NCI-H524 treated with DMSO at 0.1 percent for 48 hours (cell line): ENCODE measurements around the gene LCE1D.

Source experiments
- DNase-seq: peaks from one replicate; lab custom pipeline; 2025; lab: John Stamatoyannopoulos, UW

LCE1D gene

DNA sequence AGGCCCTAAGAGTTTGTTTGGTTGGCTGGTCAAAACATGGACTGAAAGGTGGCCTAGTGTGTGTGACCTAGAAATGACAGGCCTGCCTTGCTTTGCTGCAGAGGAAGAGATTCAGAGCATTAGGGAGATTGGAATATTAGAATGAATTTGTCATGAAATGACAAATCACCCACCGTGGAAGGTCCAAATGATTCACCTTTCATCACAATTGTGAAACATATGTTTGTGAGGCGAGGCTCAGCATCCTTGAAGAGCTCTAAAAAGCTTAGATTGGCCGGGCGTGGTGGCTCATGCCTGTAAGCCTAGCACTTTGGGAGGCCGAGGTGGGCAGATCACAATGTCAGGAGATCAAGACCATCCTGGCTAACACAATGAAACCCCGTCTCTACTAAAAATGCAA, 20.8 kb downstream of the LCE1D start:
- DNase-seq = no peak

DNA sequence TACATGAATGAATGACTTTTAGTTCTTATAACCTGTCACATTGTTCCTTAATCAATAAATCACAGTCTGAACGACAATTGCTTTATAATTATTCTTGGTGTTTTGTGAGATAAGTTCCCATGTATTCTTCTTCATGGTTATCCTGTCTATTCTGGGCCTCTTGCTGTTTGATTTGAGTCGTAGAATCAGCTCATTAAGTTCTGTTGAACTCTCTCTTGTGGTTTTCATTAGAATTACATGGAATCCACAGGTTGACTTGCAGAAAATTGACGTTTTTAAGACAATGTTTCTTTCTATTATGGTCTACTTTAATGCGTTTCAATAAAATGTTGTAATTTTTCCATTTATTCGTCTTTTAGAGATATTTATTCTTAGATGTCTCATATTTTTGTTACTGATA, 26.8 kb downstream of the LCE1D start:
- no peak for DNase-seq

DNA sequence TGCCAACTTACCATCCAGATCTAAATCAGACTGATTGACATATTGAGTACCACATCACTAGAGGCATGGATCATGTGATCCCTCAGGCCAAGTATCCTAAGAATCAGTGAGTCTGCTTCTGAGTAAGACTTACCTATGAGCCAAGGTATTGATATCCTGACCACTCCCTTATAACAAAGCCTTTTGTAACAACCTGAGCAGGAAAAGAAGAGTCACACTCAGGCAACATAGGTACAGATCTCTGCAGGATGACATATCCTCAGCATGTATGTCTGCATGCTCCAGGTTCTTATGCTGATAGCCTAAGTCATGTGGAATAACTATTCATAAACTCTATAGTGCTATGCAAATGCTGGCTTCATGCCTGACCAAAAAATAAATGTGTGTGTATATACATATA, 28.4 kb downstream of the LCE1D start:
- no peak for DNase-seq

DNA sequence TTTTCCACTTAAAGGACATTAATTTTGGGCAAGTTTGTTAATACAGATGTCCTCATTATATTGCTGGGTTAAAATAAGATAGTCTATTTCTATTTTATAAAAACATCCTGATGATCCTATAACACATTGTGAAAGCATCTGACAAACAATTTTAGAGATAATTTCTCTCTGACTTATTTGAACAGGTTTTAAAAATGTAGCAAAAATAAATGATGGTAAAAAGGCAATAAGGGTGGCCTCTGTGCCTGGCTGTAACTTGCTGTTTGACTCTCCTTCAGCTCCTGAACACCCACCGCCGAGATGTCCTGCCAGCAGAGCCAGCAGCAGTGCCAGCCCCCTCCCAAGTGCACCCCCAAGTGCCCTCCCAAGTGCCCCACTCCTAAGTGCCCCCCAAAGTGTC, 30.7 kb downstream of the LCE1D start, which contains the start of gene LCE1A:
TSS of gene LCE1A (plus strand) at position 301 of the 400 bp plus-strand sequence. CDS start at position 301, 0 bp downstream.
- DNase-seq = no peak

DNA sequence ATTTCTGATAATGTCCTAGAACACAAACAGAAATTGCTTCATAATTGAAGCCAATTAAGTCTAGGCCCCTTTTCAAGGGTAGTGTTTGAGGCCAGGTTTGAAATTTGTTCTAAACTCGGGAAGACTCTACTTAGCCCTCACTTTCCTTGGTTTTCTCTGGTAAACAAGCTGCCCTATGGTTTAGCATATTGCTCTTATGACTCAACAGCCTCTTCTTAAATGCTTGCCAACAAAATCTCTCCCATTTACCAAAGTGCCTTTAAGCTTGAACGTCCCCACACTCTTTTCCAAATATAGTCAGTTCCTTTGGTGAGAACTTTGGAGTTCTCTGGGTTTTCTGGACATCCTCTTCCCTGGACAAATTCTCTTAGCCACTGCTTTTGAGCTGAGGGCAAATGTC, 40.3 kb downstream of the LCE1D start:
- no peak for DNase-seq

DNA sequence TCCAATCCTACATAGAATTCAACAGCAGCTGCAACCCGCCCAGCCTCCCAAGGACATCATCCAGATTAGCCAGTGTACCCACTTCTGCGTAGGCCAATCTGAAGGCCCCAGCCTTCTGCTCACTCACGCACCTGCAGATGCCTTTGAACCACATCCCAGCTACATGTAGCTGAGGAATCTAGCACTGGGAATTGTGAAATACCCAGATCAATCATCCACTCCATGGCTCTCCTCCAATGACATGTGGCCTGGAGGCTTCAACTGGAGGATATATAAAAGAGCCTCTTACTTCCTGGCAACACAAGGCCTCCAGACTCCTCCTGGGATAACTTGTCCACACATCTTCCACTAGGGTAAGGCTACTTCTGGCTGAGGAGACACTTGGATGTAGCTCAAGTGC, 46.0 kb downstream of the LCE1D start, which contains the start of gene LCE6A:
TSS of gene LCE6A (plus strand) at position 301 of the 400 bp plus-strand sequence. CDS start 665 bp downstream, outside the sequence.
- DNase-seq = no peak
